HFFc6 (cell line): ENCODE results near the gene ARAP1. TPM values are rescaled to one million over a fixed set of nuclear protein-coding genes. Genes with fewer than 3 reads are reported as not detected.

ENCODE experiments used
- DNase-seq: peaks from one replicate; pipeline ENCODE4 v3.0.0-alpha.2; 2018
- H3K27ac Mint-ChIP-seq: 2 replicates; pipeline ENCODE4 v1.8.0; 2020; ENCODE audit warnings: mild to moderate bottlenecking, mixed read lengths
- H3K27me3 Mint-ChIP-seq: 2 replicates; pipeline ENCODE4 v1.8.0; 2021; ENCODE audit warnings: mild to moderate bottlenecking, moderate library complexity, mixed read lengths; ENCODE audit not compliant: insufficient read depth
- H3K36me3 Mint-ChIP-seq: 2 replicates; pipeline ENCODE4 v1.8.0; 2021; ENCODE audit warnings: low read depth, mixed read lengths
- H3K4me1 Mint-ChIP-seq: 2 replicates; pipeline ENCODE4 v1.8.0; 2020; ENCODE audit warnings: low read depth, mixed read lengths
- H3K4me3 Mint-ChIP-seq: 2 replicates; pipeline ENCODE4 v1.8.0; 2020; ENCODE audit warnings: mild to moderate bottlenecking, moderate library complexity, mixed read lengths
- H3K9me3 Mint-ChIP-seq: 2 replicates; pipeline ENCODE4 v1.8.0; 2020; ENCODE audit warnings: mild to moderate bottlenecking, mixed read lengths
- total RNA-seq, 6 experiments: library from RNA; stranded (reverse); fragmentation: NEBNext Ultra II Directional; extraction: Animal tissue kit (Norgen Biotek cat#: 25700); gene quantifications; 2 replicates in 1 of 6; 3 replicates in 5 of 6; pipeline ENCODE4 v1.2.3, GENCODE V29; 2021
- TF ChIP-seq, protein P1 (sequence below): fragments of 200-600 bp; sonication (generic); IDR thresholded peaks from 2 replicates; pipeline ENCODE4 v1.5.0; 2021; ENCODE audit warnings: antibody characterized with exemption, mild to moderate bottlenecking

Gene ARAP1
- total RNA-seq, 6 experiments from 2014 or later: 42.5 to 49.0 (median 46.8) TPM

DNA sequence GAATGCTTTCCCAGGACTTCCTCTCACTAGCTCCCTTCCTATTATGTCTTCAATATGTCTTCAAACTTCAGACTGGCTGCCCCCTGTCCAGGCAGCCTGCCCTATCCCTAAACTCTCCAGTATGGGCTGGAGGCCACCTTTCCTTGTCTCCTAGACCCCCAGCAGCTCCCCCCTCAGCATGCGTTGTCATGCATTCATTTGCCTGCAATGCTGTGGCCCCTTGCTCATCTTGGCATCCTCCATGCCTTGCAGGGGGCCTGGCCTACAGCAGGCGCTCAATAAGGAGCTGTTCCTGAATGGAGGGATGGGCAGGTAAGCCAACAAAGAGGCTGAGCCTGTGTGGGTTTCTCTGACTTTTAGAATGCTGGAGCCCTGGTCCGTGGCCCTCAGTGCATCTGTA is 16.4 kb upstream of the ARAP1 start:
- DNase-seq: no peak
- no peak overlapping the region; the same call in 1 of the 2 replicates for H3K27ac Mint-ChIP-seq
- H3K36me3 Mint-ChIP-seq: no peaks in the 10 kb centered on the region
- H3K4me1 Mint-ChIP-seq: peaks cover 33% of the 10 kb centered on the region
- H3K9me3 Mint-ChIP-seq: no peaks in the 10 kb centered on the region
- H3K27me3 Mint-ChIP-seq: peaks cover 5% of the 10 kb centered on the region
- H3K4me3 Mint-ChIP-seq: no peak overlapping the region
- TF ChIP-seq, protein P1, sequence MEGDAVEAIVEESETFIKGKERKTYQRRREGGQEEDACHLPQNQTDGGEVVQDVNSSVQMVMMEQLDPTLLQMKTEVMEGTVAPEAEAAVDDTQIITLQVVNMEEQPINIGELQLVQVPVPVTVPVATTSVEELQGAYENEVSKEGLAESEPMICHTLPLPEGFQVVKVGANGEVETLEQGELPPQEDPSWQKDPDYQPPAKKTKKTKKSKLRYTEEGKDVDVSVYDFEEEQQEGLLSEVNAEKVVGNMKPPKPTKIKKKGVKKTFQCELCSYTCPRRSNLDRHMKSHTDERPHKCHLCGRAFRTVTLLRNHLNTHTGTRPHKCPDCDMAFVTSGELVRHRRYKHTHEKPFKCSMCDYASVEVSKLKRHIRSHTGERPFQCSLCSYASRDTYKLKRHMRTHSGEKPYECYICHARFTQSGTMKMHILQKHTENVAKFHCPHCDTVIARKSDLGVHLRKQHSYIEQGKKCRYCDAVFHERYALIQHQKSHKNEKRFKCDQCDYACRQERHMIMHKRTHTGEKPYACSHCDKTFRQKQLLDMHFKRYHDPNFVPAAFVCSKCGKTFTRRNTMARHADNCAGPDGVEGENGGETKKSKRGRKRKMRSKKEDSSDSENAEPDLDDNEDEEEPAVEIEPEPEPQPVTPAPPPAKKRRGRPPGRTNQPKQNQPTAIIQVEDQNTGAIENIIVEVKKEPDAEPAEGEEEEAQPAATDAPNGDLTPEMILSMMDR: no peak

GRCh38 chr11:72767203-72768062 is 15.2 kb upstream of the ARAP1 start:
- H3K4me1 Mint-ChIP-seq: peaks cover 21% of the 10 kb centered on the region
- H3K4me3 Mint-ChIP-seq: no peak overlapping the region
- no peaks in the 10 kb centered on the region for H3K36me3 Mint-ChIP-seq
- peaks cover 5% of the 10 kb centered on the region for H3K27me3 Mint-ChIP-seq
- H3K27ac Mint-ChIP-seq: no peak overlapping the region
- H3K9me3 Mint-ChIP-seq: no peaks in the 10 kb centered on the region
- DNase-seq: no peak
- TF ChIP-seq, protein P1: no peak

- TF ChIP-seq, protein P1: no peak
- Mint-ChIP-seq H3K27ac (no peak overlapping the region), H3K4me1 (peaks cover 11% of the 10 kb centered on the region), H3K27me3 (peaks cover 4% of the 10 kb centered on the region), H3K9me3 (peaks cover 3% of the 10 kb centered on the region), H3K4me3 (no peak overlapping the region), H3K36me3 (peaks cover 2% of the 10 kb centered on the region)
- DNase-seq: no peak
Observed at GRCh38 chr11:72766152-72766902, 14.1 kb upstream of the ARAP1 start.

- peaks cover 4% of the 10 kb centered on the region for H3K27me3 Mint-ChIP-seq
Observed at GRCh38 chr11:72764503-72764902, 12.3 kb upstream of the ARAP1 start.

GRCh38 chr11:72763823-72764222 is 11.6 kb upstream of the ARAP1 start:
- Mint-ChIP-seq H3K9me3 (peaks cover 19% of the 10 kb centered on the region), H3K4me3 (no peak overlapping the region), H3K4me1 (peaks cover 11% of the 10 kb centered on the region), H3K36me3 (peaks cover 19% of the 10 kb centered on the region), H3K27me3 (peaks cover 5% of the 10 kb centered on the region), H3K27ac (no peak overlapping the region)
- TF ChIP-seq, protein P1: no peak
- no peak for DNase-seq

More at GRCh38 chr11:72764503-72764902, 12.3 kb upstream of the ARAP1 start:
- Mint-ChIP-seq H3K9me3 (peaks cover 15% of the 10 kb centered on the region), H3K27ac (no peak overlapping the region), H3K4me1 (peaks cover 8% of the 10 kb centered on the region), H3K36me3 (peaks cover 15% of the 10 kb centered on the region), H3K4me3 (no peak overlapping the region)
- DNase-seq: no peak
- TF ChIP-seq, protein P1: no peak
